ENCODE data around the gene PTPN9.
"Not testable (repeated sequence)": the region's sequence is repeated elsewhere in the genome, so short reads cannot be mapped to it uniquely, and the experiment has no call there.

The PTPN9 gene

GRCh38 chr15:75446151-75446550 is 133.0 kb downstream of the PTPN9 start:
- Histone ChIP-seq H3K9ac (no peak overlapping the region), H3K36me3 (ENCODE audit: insufficient read depth) (no peaks in the 10 kb centered on the region), H3K79me2 (ENCODE audit: insufficient read depth, low read depth) (peaks cover 87% of the 10 kb centered on the region), H3K4me2 (no peak overlapping the region), H2AFZ (ENCODE audit: low read depth) (no peak overlapping the region), H3K4me1 (ENCODE audit: low read depth, poor library complexity, severe bottlenecking) (peaks cover 16% of the 10 kb centered on the region), H4K20me1 (ENCODE audit: insufficient read depth) (peaks cover 18% of the 10 kb centered on the region), H3K27ac (no peak overlapping the region), H3K27me3 (ENCODE audit: insufficient read depth, low read depth) (no peaks in the 10 kb centered on the region), H3K4me3 (IDR thresholded peaks at IDR 0.05; ENCODE audit: insufficient read depth, low read depth, low read length) (no peak overlapping the region)
- TF ChIP-seq, protein P1, sequence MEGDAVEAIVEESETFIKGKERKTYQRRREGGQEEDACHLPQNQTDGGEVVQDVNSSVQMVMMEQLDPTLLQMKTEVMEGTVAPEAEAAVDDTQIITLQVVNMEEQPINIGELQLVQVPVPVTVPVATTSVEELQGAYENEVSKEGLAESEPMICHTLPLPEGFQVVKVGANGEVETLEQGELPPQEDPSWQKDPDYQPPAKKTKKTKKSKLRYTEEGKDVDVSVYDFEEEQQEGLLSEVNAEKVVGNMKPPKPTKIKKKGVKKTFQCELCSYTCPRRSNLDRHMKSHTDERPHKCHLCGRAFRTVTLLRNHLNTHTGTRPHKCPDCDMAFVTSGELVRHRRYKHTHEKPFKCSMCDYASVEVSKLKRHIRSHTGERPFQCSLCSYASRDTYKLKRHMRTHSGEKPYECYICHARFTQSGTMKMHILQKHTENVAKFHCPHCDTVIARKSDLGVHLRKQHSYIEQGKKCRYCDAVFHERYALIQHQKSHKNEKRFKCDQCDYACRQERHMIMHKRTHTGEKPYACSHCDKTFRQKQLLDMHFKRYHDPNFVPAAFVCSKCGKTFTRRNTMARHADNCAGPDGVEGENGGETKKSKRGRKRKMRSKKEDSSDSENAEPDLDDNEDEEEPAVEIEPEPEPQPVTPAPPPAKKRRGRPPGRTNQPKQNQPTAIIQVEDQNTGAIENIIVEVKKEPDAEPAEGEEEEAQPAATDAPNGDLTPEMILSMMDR (conservative IDR thresholded peaks at IDR 0.05; ENCODE audit: low read depth, low read length) = no peak

GRCh38 chr15:75445324-75445723 is 133.8 kb downstream of the PTPN9 start:
- H3K27me3 ChIP-seq (ENCODE audit: insufficient read depth, low read depth); H2AFZ ChIP-seq (ENCODE audit: low read depth); H3K4me2 ChIP-seq; H3K9ac ChIP-seq; H3K4me3 ChIP-seq (IDR thresholded peaks at IDR 0.05; ENCODE audit: insufficient read depth, low read depth, low read length); H3K36me3 ChIP-seq (ENCODE audit: insufficient read depth); H3K27ac ChIP-seq: not testable (repeated sequence)
- H4K20me1 ChIP-seq (ENCODE audit: insufficient read depth) = peaks cover 18% of the 10 kb centered on the region
- peaks cover 95% of the 10 kb centered on the region for H3K79me2 ChIP-seq (ENCODE audit: insufficient read depth, low read depth)
- peaks cover 16% of the 10 kb centered on the region for H3K4me1 ChIP-seq (ENCODE audit: low read depth, poor library complexity, severe bottlenecking)

DNA sequence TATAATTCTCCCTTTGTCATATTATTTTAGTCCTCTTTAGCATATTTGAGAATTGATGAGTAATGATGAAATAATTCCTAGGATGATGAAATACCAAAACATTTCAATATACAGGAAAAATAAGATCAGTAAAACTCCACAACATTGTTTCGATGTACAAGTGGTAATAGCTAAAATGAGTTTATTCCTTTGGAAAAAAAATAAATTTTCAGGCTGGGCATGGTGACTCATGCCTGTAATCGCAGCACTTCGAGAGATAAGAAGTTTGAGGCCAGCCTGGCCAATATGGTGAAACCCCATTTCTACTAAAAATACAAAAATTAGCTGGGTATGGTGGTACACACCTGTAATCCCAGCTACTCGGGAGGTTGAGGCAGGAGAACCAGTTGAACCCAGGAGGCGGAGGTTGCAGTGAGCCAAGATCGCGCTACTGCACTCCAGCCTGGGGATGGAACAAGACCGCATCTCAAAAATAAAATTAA is 135.1 kb downstream of the PTPN9 start:
- H3K4me2 ChIP-seq; H3K27ac ChIP-seq; H4K20me1 ChIP-seq (ENCODE audit: insufficient read depth): not testable (repeated sequence)

DNA sequence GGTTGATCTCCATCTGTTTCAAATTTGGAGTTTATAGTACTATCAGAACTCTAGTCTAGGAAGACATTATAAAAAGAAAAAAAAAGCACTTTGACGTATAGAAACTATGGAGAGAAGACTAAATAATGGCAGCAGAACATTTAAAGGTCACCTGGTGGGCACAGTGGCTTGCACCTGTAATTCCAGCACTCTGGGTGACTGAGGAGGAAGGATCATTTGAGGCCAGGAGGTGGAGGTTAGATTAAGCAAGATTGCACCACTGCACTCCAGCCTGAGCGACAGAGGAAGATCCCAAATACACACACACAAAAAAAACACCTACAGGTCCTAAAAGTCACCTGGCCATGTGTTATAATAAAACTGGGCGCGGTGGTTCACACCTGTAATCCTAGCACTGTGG is 141.4 kb downstream of the PTPN9 start:
- H3K4me1 ChIP-seq (ENCODE audit: low read depth, poor library complexity, severe bottlenecking) = peaks cover 6% of the 10 kb centered on the region
- no peak overlapping the region for H3K4me2 ChIP-seq
- H2AFZ ChIP-seq (ENCODE audit: low read depth) = no peak overlapping the region
- no peak overlapping the region for H3K4me3 ChIP-seq (IDR thresholded peaks at IDR 0.05; ENCODE audit: insufficient read depth, low read depth, low read length)
- TF ChIP-seq, protein P1 (conservative IDR thresholded peaks at IDR 0.05; ENCODE audit: low read depth, low read length) = no peak
- H4K20me1 ChIP-seq (ENCODE audit: insufficient read depth) = 0 out of 2 replicates have a peak, but pooled peaks cover 11% of the 10 kb centered on the region
- H3K9ac ChIP-seq = no peak overlapping the region
- H3K36me3 ChIP-seq (ENCODE audit: insufficient read depth) = no peaks in the 10 kb centered on the region
- H3K27ac ChIP-seq = no peak overlapping the region
- H3K79me2 ChIP-seq (ENCODE audit: insufficient read depth, low read depth) = peaks cover 96% of the 10 kb centered on the region
- H3K27me3 ChIP-seq (ENCODE audit: insufficient read depth, low read depth) = no peaks in the 10 kb centered on the region

More for the DNA sequence above, 135.1 kb downstream of the PTPN9 start:
- H3K79me2 ChIP-seq (ENCODE audit: insufficient read depth, low read depth) = peaks cover 96% of the 10 kb centered on the region
- not testable (repeated sequence) for H2AFZ ChIP-seq (ENCODE audit: low read depth); H3K9ac ChIP-seq; H3K4me3 ChIP-seq (IDR thresholded peaks at IDR 0.05; ENCODE audit: insufficient read depth, low read depth, low read length); H3K27me3 ChIP-seq (ENCODE audit: insufficient read depth, low read depth); H3K4me1 ChIP-seq (ENCODE audit: low read depth, poor library complexity, severe bottlenecking); H3K36me3 ChIP-seq (ENCODE audit: insufficient read depth)

- Histone ChIP-seq H4K20me1 (ENCODE audit: insufficient read depth) (0 out of 2 replicates have a peak, but pooled peaks cover 11% of the 10 kb centered on the region), H3K9ac (no peak overlapping the region), H3K27me3 (ENCODE audit: insufficient read depth, low read depth) (no peaks in the 10 kb centered on the region), H3K4me1 (ENCODE audit: low read depth, poor library complexity, severe bottlenecking) (peaks cover 15% of the 10 kb centered on the region), H3K79me2 (ENCODE audit: insufficient read depth, low read depth) (peaks cover 97% of the 10 kb centered on the region), H2AFZ (ENCODE audit: low read depth) (no peak overlapping the region), H3K4me2 (no peak overlapping the region), H3K36me3 (ENCODE audit: insufficient read depth) (no peaks in the 10 kb centered on the region), H3K4me3 (IDR thresholded peaks at IDR 0.05; ENCODE audit: insufficient read depth, low read depth, low read length) (no peak overlapping the region), H3K27ac (no peak overlapping the region)
- TF ChIP-seq, protein P1 (conservative IDR thresholded peaks at IDR 0.05; ENCODE audit: low read depth, low read length) = no peak
Observed at GRCh38 chr15:75436881-75437280, 142.2 kb downstream of the PTPN9 start.
